GM19395 (cell line): ENCODE data around the gene GPC6.

Experiments used
- ATAC-seq: cut with Tn5 transposase; IDR thresholded peaks from one replicate; pipeline ENCODE4 v1.9.1; 2021; ENCODE audit warnings: mild to moderate bottlenecking, moderate library complexity; ENCODE audit not compliant: unreplicated experiment

Gene GPC6

DNA sequence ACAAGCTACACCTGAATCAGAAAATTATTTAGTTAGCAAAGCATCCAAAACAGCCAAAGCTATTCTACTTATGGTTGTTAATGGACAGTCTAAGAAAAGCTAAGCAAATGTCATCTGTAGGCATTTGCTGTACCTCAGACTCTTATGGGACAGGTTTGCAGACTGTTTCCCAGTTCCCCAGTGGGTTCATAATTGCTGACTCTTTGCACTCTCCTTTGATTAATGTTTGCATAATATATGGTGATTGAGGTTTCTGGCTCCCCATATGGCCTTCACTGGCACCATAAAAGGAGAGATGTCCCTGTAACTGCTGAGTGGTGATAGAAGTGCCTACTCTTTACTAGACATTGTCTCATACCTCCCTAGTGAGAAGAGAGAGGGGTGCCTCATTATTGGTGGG is 142.1 kb downstream of the GPC6 start:
- ATAC-seq, result no peak

DNA sequence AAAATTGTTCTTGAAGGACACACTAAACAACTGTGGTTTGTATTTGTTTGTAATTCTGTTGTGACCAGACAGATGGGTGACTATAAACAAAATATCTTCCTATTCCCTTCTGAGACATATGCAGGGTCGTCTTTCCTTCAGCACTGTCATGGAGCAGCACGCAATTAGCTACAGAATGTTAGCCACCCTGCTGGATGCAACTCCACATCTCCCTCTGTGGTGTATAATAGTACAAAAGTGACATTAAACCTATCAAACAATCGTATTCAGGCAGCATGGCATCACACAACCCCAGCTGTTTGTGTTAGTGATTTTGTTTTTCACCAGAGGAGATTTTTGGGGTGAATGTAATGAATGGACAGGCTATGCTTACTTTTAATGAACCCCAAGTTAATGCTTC is 146.2 kb downstream of the GPC6 start:
- no peak for ATAC-seq

DNA sequence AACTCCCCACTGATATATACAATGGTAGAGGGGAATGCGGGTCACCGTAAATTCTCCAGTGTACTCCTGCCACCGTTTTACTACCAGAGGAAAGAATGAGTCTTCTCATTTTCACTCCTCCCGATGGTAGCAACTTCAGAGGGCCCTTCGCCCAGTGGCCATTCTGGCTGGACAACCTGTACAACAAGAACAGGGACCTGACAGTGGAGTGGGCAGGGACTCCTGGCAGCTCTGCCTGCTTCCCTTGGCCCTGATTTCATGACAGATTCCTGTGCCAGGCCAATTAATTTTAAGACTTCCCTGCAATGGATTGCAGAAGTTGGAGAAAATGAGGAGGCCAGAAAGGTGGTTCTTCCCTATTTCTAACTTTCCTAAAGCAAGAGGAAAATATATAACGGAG is 148.9 kb downstream of the GPC6 start:
- ATAC-seq, result no peak

DNA sequence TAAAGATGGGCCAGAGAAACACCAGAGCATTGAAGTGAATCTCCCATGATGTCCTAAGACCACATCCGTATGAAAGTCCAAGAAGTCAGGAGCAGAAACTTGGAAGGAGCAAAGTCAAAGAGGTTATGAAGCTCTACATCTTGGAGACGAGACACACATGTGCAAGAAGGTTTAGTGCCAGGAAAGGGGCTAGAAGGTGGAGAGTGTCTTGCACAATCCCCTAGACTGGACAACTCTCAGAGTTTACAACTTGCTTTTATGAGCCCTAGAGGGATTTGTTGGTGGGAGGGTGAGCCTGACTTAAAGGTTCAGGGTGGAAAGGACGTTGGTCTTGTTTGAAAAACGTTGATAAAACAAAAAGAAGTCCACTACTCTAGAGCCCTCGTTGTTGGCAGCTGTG is 150.6 kb downstream of the GPC6 start:
- no peak for ATAC-seq

DNA sequence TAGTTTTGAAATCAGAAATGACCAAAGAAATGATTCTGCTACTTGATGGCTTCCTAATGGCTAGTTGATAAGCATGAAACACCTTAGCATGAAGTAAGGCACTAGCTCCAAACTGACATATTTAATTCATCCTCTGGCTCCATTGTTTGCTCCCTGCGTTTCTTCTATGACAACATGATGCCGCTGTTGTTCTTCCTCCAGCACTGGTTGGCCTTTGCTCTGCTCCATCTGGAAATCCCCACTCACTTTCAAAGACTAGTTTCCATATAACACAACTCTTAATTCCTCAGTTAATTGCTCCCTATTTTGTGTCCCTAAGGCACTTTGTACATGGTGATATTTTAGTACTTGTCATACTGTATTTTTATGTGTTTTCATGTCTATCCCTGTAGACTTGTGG is 151.6 kb downstream of the GPC6 start:
- no peak for ATAC-seq

DNA sequence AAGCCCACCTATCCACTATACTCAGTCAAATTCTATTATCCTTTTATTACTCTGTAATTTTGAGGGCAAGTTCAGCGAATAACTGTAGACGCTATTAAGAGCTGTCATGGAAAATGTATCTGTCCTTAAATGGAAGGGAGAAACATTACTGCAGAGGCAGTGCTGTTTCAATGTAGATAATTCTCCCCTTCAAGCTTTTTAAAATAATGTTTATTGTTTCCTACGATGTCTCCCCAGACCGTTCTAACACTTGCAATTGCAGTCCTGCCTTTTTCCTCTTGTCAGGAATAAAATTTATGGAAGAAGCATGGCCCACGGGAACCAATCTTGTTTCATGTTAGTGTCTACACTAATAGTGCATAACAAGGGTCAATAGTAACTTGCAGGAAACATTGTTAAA is 159.5 kb downstream of the GPC6 start:
- ATAC-seq, result no peak

DNA sequence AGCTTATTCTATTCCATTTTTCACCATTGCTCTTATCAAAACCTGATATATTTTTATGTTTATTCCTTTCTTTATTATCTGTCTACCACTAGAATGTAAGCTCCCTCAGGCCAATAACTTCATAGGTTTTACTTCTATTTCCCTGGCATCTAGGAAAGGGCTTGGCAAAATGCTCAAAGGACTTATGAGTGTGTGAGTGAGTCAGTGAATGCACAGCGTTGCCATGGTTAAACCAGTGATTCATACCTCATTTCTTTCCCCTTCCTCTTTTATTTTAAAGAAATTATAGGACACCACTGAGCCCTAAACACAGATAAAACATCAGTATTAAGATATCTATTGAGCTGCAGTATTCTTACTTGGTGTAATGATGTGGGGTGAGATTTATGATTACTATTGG is 162.1 kb downstream of the GPC6 start:
- ATAC-seq, result no peak

DNA sequence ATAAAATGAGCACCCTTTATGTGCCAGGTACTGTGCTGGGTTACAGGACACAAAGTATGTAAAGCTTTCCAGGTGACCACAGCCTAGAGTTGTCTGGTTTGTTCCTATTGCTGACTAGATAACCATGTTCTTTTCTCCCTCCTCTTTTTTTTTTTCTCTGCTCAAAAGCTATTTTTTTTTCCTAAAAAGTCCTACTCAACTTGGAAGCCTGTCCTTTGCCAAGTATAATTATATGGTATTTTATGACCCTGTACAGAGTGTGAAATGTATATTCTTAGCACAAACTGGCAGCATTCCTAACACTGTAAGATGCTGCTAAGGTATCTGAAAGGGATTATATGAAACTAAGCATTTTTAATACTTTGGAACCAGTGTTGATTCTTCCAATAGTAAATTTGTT is 171.0 kb downstream of the GPC6 start:
- ATAC-seq, result no peak

DNA sequence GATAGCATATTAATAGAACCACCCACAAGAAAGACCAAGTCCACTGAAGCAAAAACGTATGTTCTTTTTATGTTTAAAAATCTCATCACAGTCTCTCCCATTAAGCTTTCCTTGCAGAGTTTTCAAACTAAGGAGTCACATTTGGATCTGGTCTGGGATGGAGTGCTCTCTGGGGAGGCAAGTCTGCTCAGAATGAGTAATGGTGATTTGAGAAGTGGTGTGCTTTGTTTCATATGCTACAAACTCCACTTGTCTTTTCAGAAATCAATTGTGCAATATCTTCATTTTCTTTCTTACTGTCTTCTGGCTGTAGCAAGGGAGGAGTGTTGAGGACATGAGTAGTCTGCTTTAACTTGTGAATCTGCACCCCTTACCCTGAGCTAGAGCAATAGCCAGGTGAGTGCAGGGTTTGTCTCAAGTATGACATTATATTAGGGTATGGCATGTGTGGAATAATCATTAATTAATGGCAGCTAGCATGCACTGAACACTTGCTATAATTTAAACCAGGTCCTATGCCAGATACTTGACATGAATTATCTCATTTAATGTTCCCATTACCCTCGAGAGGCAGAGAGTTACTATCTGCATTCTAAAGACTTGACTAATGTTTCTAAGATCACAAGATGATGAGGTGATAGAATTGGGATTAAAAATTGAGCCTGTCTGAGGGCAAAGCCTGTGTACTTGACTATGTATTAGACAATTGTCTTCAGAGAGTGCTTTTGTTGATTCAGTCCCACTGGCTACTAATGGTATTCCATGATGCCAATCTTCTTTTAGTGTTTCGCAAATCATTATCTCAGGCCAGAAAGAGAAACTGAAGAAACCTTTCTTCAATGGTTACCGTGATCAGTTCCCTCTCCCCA is 171.8 kb downstream of the GPC6 start:
- no peak for ATAC-seq

DNA sequence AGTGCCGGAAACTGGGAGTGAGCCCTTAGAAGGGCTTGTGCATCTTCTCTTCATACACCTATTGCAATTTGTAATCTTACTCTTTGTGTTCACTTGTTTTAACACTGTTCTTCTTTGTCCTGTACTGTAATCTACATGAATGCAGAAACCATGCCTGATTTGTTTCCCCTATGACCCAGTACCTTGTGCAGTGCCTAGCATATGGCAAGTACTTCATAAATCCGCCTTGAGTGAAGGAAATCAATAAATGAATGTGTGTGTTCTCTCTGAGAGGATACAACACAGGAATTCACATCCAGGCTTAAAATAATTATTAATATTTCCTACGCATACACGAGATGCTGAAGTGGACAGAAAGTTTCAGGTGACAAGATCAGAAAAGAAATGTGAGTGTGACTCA is 172.6 kb downstream of the GPC6 start:
- no peak for ATAC-seq

DNA sequence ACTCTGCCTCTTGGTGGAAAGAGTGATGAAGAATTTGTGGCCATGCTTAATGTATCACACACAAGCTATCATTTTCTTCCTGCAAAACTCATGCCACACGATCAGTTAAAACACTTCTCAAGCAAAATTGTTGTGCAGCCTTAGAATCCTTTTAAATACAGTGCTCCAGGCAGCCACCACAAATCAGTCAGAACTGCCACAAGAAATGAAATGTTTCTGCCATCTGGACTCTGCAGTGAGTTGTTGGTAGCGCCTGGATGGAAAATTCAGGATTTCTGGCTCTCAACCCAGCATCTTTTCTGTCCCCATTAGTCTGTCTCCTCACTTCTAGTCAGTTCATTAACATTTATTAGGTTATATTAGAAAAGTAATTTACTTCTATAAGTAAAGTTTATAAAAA is 179.5 kb downstream of the GPC6 start:
- no peak for ATAC-seq

DNA sequence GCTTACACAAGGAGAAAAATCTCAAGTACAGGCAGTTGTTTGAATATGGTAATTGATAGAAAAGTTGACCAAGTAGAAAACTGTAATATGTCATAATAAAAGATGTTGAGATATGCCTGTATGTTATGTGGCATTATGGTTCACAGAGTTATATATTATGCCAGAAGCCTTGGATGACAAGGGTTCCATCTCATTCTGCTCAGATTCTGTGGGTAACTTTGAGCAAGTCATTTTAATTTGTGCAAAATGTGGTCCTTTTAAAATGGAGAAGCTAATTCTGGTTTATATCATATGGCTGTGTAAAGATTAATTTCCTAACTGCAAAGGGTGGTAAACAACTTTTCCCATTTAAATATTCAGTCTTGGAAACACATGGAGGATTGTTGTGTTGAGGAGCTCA is 180.9 kb downstream of the GPC6 start:
- no peak for ATAC-seq

DNA sequence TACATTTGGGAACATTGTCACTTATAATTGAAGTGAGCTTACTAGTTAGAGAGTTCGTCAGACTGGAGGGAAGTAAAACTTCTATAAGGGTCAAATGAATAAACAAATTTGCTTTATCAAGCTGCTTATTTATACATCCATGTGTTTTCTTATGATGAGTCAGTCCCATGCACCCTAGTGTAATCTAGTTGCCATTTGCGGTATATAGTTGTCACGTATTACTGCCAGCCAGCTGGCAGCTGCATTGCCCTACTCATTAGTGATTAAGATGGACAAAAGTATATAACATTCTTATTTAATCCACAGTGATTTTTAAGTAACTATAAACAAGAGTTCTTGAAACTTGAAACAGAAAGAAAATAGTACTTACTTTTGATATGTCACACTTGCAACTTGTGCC is 182.4 kb downstream of the GPC6 start:
- no peak for ATAC-seq

DNA sequence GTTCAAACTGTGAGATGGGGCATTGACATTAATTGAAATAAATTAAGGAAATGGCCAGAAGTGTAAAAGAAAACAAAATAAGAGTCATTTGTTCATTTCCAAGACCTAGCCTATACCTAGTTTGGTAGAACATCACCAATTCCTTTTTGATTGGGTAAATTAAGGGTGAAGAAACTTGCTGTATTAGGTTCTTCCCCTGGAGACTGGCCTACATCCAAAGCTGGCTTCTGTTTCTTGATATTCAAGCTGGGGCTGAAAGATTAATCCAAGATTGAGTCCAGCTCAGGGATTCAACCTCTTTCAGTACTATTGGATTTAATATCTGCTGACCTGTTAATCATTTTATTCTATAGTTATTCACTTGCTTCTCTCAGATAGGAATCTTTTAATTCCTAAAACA is 183.2 kb downstream of the GPC6 start:
- no peak for ATAC-seq

DNA sequence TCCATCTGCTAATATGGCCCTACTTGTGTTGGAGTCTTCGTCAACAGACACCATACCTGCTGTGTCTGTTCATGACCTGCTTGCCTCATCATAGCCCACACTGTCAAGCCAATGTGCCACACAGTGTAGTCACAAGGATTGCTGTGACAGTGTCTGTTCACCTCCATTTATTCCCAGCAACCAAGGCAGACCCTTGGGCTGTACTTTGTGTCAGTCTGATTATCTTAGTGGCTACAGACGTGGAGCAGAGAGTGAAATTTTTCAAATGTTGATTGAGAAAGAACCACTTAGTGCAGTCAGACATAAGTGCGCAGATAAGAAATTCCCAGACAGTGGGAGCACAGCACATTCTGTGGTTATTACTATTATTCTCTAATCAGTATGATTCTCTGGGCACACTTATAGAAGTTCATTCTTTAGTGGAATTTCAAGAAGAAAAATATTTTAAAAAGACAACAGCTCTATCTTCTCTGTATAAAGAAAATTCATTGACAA is 184.6 kb downstream of the GPC6 start:
- ATAC-seq, result no peak

DNA sequence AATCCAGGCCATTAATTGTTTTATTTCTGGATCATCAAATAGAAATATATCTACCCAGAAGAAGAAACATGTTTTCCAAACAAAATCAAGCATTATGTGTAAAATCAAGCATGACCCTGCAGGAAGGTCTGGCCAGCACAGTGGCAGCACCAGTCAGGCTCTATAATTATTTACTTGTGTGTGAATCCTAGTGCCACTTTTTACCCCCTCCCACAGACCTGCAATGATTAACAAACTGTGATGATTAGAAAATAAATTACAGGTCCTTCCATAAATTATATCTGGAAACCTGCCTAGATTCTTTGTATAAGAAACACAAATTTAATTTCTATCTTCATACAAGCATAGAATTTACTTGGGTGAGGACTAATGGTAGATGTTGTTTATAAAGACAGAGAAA is 186.1 kb downstream of the GPC6 start:
- no peak for ATAC-seq

DNA sequence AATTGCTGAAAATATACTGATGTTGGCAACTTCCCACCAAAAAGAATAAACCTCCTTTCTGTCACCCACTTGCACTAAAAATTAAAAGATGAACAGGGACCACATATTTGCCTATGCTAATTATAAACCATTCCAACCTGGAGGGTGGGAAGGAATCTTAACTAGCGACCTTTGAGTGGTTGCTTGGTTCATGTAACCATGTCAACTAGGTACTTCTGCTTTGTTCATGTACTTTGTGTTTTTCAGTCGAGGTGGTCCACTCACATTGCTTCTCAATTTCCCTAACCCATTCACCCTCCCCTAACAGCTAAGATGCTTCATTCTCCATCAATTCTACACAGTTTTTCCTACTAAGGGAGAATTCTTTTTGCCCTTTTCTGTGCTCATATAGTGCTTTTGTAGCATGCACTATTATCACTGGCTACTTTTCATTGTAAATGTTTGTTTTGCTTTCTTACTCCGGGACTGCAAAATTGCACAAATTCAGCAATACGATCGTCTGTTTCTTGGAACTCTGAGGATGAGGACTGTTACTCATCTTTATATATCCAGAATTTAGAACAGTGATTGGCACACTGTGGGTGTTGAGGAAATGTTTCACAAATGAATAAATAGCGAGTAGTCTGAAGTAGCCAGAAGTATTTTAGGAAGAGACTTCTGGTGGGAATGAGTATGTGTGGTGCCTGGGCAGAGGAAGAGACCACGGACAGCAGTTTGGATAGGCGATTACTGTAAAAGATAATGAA is 187.5 kb downstream of the GPC6 start:
- no peak for ATAC-seq

DNA sequence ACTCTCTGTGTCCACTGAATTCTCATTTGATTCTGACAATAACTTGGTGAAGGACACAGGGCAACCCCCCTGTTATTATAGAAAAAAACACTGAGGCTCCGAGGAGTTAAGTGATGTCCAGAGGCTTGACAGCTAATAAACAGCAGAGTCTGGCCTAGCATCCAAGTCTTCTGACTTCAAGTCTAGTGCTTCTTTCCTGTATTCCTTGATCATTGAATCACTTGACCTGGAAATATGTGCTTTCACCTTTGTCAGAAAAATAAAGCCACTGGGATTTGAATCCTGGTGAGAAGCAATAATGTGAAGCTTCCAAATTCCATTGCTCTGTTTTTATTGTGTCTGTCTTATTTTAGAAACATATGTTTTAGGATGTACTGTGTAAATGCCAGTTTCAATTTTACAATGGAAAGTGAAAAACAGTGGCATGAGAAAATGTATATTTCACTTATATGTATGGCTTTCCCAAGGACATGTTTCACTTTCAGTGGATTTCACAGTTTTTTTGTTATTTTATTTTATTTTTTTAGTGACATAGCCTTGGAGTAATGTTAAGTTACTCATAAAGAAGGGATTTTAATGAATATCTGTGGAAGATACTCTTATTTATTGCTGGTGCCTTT is 190.2 kb downstream of the GPC6 start:
- no peak for ATAC-seq

DNA sequence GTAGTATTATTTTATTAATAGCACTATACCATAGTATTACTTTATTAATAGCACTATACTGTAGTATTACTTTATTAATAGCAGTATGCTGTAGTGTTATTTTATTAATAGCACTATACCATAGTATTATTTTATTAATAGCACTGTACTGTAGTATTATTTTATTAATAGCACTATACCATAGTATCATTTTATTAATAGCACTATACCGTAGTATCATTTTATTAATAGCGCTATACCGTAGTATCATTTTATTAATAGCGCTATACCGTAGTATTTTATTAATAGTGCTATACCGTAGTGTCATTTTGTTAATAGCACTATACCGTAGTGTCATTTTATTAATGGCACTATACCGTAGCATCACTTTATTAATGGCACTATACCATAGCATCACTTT is 191.8 kb downstream of the GPC6 start:
- no peak for ATAC-seq

DNA sequence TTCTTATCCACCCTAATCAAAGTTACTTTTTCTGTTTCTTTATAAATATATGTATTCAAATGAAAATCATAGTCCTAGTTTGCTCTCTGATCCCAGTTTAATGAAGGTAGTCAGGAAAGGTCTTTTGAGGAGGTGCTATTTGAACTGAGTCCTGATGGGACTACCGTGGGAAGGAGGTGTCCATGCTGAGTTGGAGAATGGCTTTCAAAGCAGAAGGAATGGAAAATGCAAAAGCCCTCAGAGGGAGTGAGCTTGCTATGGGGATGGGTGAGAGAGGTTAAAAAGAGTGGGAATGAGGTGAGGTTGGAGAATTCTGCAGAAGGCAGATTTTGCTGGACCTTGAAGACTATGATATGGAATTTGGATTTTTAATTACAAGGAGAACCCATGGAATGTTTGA is 193.6 kb downstream of the GPC6 start:
- no peak for ATAC-seq

DNA sequence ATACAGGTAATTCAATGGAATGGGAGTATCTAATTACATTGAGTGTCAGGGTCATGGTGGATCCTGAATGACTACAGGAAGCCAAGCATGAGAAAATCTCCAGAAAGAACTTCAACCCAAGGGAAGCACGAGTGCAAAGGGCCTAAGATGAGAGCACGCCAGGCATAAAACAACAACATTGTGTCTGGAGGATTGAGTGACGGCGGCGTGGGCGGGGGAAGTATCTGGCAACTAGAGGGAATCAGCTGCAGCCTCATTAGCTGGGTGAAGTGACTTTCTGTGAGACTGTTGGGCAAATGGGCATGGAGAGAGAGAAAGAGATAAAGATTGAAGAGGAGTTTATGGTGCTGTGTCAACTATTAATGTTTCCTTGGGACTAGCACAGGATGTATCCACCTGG is 194.3 kb downstream of the GPC6 start:
- no peak for ATAC-seq

DNA sequence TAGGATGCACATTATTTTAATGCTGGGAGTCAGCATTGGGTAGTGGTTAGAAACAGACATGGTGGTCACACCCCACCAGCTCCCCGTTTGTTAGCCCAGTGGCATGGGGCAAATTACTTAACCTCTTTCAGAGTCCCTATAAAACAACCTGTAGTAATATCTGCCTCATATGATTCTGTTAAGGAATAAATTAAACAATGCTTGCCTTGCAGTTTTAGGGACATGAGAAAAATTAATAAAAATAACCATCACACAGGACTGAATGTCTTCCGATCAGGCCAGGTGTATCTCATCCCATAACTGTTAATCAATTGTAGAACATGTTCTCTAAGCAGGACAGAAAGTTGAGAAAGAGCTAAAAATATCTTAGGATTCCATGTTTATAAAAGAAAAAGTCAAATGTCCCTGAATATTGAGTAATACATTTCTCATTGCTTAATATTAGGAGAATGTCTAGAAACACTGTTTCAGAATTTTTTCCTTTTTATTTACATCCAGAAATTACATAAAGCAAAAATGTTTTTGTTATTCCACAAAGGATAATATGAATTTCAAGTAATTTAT is 196.5 kb downstream of the GPC6 start:
- no peak for ATAC-seq
